Transverse colon (tissue), 4 donors: Measurements from ENCODE around the gene LECT2. TPM values are rescaled to one million over a fixed set of nuclear protein-coding genes. Genes with fewer than 3 reads are reported as not detected.

Experiments
- DNase-seq: peaks from one replicate; pipeline ENCODE4 v3.0.0-alpha.2; 2019
- H3K27ac ChIP-seq, 4 donors: fragments of 200-600 bp; sonication (generic); 2 replicates each; pipeline ENCODE4 v1.5.1; 2016 to 2018; ENCODE audit warnings: inconsistent platforms in 4 of 4
- H3K27me3 ChIP-seq: fragments of 200-600 bp; sonication (generic); 2 replicates; pipeline ENCODE4 v1.5.1; 2017; ENCODE audit warnings: inconsistent platforms
- H3K36me3 ChIP-seq, 4 donors: fragments of 200-600 bp; sonication (generic); 2 replicates each; pipeline ENCODE4 v1.5.1; 2017 to 2019; ENCODE audit warnings: inconsistent platforms in 4 of 4
- H3K4me1 ChIP-seq, 4 donors: fragments of 200-600 bp; sonication (generic); 2 replicates each; pipeline ENCODE4 v1.5.1; 2017 to 2020; ENCODE audit warnings: inconsistent platforms in 4 of 4
- H3K4me3 ChIP-seq, 4 donors: fragments of 200-600 bp; sonication (generic); 1 replicate in 1 of 4; 2 replicates in 3 of 4; pipeline versions ENCODE4 v1.5.1 to v1.6.1; 2017 to 2019; ENCODE audit warnings: inconsistent platforms in 4 of 4
- H3K9me3 ChIP-seq, 2 donors: fragments of 200-600 bp; sonication (generic); 2 replicates each; pipeline ENCODE4 v1.5.1; 2017 to 2019; ENCODE audit warnings: inconsistent platforms in 2 of 2
- EP300 ChIP-seq: sonication (generic); formaldehyde crosslinking; IDR thresholded peaks from one replicate; pipeline ENCODE4 v1.6.1; 2017; ENCODE audit warnings: antibody characterized with exemption, low read depth
- POLR2A ChIP-seq: fragments of 450-650 bp; IDR thresholded peaks from one replicate; pipeline ENCODE4 v1.6.1; 2016; ENCODE audit warnings: antibody characterized with exemption, mild to moderate bottlenecking, moderate library complexity
- POLR2AphosphoS5 ChIP-seq, 3 donors: sonication (generic); formaldehyde crosslinking; IDR thresholded peaks; one replicate each; pipeline ENCODE4 v1.6.1; 2016; ENCODE audit warnings: antibody characterized with exemption in 3 of 3
- WGBS, 2 donors: methylation state at CpG; one replicate each; pipeline ENCODE4 v1.1.5; 2018; ENCODE audit warnings: low coverage in 1 of 2; 5-methylcytosine and 5-hydroxymethylcytosine counted together
- in situ Hi-C, 4 donors: fragments of 200-750 bp; cut with MboI; loops; one replicate each; pipeline versions ENCODE4 v1.15.0 to v1.15.1; 2017; ENCODE audit warnings: low sequenced_read_pairs in 3 of 4, low pct_ligation_motif_present in 1 of 4, low pct_unique_long_range_greater_than_20kb in 1 of 4
- intact Hi-C: fragments of 100-400 bp; cut with DNase I; formaldehyde crosslinking; loops from one replicate; pipeline ENCODE4 v1.15.1; 2023; ENCODE audit warnings: low total_unique reads
- total RNA-seq, 4 donors: library from RNA; depleted of rRNA; stranded (reverse); fragments of >200 nt; gene quantifications; one replicate each; pipeline ENCODE4 v1.1.0, GENCODE V29; 2016
- TF ChIP-seq, protein P1 (sequence below), 5 experiments: fragments of 200-600 bp in 3 of 5; fragments of 450-650 bp in 2 of 5; sonication (generic) in 3 of 5; IDR thresholded peaks; 1 replicate in 2 of 5; 2 replicates in 3 of 5; pipeline ENCODE4 v1.5.1; 2016 to 2017; ENCODE audit warnings: antibody characterized with exemption in 5 of 5, inconsistent platforms in 3 of 5, mild to moderate bottlenecking in 2 of 5, moderate library complexity in 1 of 5

Gene LECT2
- total RNA-seq, 4 donors from 2014 or later: not detected

DNA sequence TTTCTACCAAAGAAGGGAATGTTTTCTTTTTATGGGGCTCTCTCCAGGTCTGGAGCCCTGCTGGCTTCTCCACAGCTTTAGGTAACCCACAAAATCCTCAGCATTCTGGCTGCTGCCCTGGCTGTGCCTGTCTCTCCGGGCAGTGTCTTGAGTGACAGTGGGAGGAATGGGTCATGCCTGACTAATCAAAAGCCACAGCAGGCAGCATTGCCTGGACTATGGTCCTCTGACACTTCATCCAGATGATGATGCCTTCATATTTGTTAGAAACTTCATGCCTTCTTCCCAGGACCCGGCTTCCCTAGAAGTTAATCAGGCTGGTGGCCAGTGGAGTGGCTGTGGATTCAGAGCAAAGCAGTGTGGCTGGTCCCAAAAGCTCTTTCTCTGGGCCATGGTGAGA, 41.8 kb upstream of the LECT2 start:
- WGBS, 2 donors: 83 to 85% methylated on average over 1 to 2 of the region's 2 CpGs
- Histone ChIP-seq H3K36me3 (no peaks in the 10 kb centered on the region), H3K4me3 (no peak overlapping the region), H3K4me1 (peaks cover 0 to 16% (median 5%) of the 10 kb centered on the region in 4 donors), H3K27ac (no peak overlapping the region), H3K27me3 (no peaks in the 10 kb centered on the region), H3K9me3 (no peaks in the 10 kb centered on the region)
- intact Hi-C loops (no loop called here), in situ Hi-C loops (no loop called here)
- no peak for TF ChIP-seq EP300
- TF ChIP-seq POLR2A: no peak
- TF ChIP-seq, protein P1, sequence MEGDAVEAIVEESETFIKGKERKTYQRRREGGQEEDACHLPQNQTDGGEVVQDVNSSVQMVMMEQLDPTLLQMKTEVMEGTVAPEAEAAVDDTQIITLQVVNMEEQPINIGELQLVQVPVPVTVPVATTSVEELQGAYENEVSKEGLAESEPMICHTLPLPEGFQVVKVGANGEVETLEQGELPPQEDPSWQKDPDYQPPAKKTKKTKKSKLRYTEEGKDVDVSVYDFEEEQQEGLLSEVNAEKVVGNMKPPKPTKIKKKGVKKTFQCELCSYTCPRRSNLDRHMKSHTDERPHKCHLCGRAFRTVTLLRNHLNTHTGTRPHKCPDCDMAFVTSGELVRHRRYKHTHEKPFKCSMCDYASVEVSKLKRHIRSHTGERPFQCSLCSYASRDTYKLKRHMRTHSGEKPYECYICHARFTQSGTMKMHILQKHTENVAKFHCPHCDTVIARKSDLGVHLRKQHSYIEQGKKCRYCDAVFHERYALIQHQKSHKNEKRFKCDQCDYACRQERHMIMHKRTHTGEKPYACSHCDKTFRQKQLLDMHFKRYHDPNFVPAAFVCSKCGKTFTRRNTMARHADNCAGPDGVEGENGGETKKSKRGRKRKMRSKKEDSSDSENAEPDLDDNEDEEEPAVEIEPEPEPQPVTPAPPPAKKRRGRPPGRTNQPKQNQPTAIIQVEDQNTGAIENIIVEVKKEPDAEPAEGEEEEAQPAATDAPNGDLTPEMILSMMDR (IDR thresholded peaks at IDR 0.05): no peak
- TF ChIP-seq POLR2AphosphoS5 (IDR thresholded peaks at IDR 0.05): no peak
- DNase-seq: no peak

DNA sequence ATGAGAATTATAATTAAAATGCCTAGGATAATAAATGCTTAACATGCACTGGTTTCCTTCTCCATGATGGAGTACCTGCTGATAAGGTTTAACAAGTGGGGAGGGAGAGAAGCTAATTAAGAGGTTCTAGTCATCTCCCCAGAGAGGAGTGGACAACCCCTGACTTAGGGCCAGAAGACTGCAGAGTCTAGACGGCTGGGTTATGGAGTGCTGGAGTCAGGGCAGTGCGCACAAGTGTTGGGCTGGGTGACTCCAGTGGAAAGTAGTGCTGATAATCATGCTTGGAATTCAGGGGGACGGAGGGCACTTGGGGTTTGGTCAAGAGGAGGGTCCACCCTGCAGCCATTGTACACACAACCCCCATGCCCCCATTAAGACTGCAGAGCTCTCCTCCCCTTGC, 41.2 kb upstream of the LECT2 start:
- WGBS, 2 donors: 90% methylated on average over 3 of the region's 3 CpGs; no CpG with 5 or more reads in 1 of the 2 donors
- in situ Hi-C loops (no loop called here), intact Hi-C loops (no loop called here)
- H3K4me3 ChIP-seq: no peak overlapping the region
- no peak for DNase-seq
- no peak overlapping the region for H3K27ac ChIP-seq
- peaks cover 0 to 16% (median 5%) of the 10 kb centered on the region in 4 donors for H3K4me1 ChIP-seq
- TF ChIP-seq EP300 (no peak), POLR2A (no peak)
- no peaks in the 10 kb centered on the region for H3K27me3 ChIP-seq
- no peaks in the 10 kb centered on the region for H3K36me3 ChIP-seq
- no peaks in the 10 kb centered on the region for H3K9me3 ChIP-seq

DNA sequence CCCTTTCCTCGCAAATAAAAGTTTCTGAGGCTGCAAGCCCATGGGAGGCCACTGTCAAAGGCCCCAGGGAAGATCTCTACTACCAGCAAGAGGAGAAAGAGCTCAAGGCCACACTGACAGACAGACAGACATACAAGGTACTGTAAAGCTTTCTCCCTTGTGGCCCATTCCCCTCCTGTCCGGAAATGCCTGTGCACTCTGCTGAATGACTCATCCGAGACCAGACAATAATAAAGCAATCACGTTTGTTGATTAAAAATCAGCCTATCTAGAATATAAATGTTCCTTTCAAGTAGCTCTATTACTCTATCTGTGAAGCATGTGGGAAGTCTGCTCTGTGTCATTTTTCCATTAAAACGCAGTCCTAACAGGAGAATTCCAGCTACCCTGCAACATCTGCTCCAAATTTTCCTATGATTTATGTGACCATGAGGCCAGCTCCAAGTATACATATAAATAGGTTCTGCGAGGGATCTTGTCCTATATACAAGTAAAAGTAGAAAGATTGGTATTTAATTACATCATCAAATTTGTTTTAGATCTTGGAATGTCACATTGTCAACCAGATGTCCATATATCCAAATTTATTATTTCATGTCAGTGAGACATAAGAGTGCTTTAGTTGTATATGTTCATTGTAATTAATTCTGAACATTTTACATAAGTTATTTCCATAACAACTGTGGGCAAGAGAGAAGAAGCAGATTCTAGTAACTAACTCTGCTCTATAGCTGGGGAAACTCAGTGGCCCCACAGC, 39.3 kb upstream of the LECT2 start:
- H3K4me3 ChIP-seq: no peak overlapping the region
- 43 to 44% methylated on average over 6 of the region's 6 CpGs for WGBS, 2 donors
- H3K27me3 ChIP-seq: no peaks in the 10 kb centered on the region
- H3K9me3 ChIP-seq: no peaks in the 10 kb centered on the region
- DNase-seq: no peak
- no peaks in the 10 kb centered on the region for H3K36me3 ChIP-seq
- in situ Hi-C loops: no loop called here
- H3K27ac ChIP-seq: peak overlapping the region; percentile 67 to 81 (median 68)
- TF ChIP-seq, protein P1 (IDR thresholded peaks at IDR 0.05): no peak
- peak; percentile 34 for TF ChIP-seq EP300
- TF ChIP-seq POLR2A: no peak
- TF ChIP-seq POLR2AphosphoS5 (IDR thresholded peaks at IDR 0.05): peak; percentile 37 to 86 (median 80)
- intact Hi-C loops: no loop called here
- H3K4me1 ChIP-seq: peaks cover 0 to 16% (median 5%) of the 10 kb centered on the region in 4 donors

DNA sequence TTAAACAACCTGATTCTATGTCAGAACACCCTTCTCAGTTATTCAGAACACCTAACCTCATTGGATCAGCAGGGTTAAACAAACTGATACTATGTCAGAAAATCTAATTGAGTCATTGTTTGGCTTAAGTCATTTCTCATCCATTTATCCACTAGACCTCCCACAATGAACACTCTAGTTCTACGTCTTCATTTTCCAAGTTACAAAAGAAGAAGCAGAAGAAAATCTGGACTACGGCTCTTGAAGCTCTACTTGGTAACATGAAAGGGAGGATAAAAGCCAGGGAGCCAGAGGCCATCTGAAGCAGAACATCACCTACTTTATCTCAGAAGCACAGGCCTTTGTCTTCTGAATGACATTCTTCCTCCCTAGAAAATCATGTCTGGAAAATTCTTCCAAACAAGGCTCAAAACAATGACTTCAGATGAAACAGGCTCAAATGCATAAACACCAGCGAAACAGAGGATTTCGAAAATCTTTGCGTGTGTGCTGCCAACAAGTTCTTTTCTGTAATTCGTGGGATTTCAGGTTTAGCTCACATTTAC, 38.6 kb upstream of the LECT2 start:
- intact Hi-C loops (no loop called here), in situ Hi-C loops (no loop called here)
- H3K4me3 ChIP-seq: no peak overlapping the region
- no peaks in the 10 kb centered on the region for H3K9me3 ChIP-seq
- H3K4me1 ChIP-seq: peaks cover 0 to 16% (median 5%) of the 10 kb centered on the region in 4 donors
- no peaks in the 10 kb centered on the region for H3K27me3 ChIP-seq
- 57 to 81% methylated on average over 6 of the region's 6 CpGs for WGBS, 2 donors
- DNase-seq: no peak
- TF ChIP-seq EP300 (no peak), POLR2A (no peak), POLR2AphosphoS5 (IDR thresholded peaks at IDR 0.05) (no peak)
- TF ChIP-seq, protein P1 (IDR thresholded peaks at IDR 0.05): no peak
- no peaks in the 10 kb centered on the region for H3K36me3 ChIP-seq
- peak overlapping the region; percentile 67 to 81 (median 68) for H3K27ac ChIP-seq
